Activated CD4-positive, alpha-beta T cell treated with anti-CD3 and anti-CD28 coated beads, Interleukin-2, amount 10 ng/mL, durations not matched to agents 7 days and 5 days (primary cell): Measurements from ENCODE around the gene CHST11. TPM values are rescaled to one million over a fixed set of nuclear protein-coding genes. Genes with fewer than 3 reads are reported as not detected.

Experiments
- CTCF ChIA-PET: fragments of 350-600 bp; sonication (Branson Sonifier 250); formaldehyde crosslinking; loops from one replicate; lab custom pipeline; 2021; ENCODE audit warnings: antibody characterized with exemption; lab: Charles Lee
- POLR2A ChIA-PET: fragments of 350-600 bp; sonication (Branson Sonifier 250); formaldehyde crosslinking; loops from one replicate; lab custom pipeline; 2021; ENCODE audit warnings: antibody characterized with exemption; lab: Charles Lee
- DNase-seq: peaks from one replicate; pipeline ENCODE4 v3.0.0-alpha.2; 2020
- H3K27ac Mint-ChIP-seq: one replicate; pipeline ENCODE4 v1.8.0; 2021; ENCODE audit warnings: mild to moderate bottlenecking, moderate library complexity, mixed read lengths
- H3K27me3 Mint-ChIP-seq: one replicate; pipeline ENCODE4 v1.8.0; 2021; ENCODE audit warnings: mixed read lengths
- H3K36me3 Mint-ChIP-seq: one replicate; pipeline ENCODE4 v1.8.0; 2021; ENCODE audit warnings: low read depth, mixed read lengths
- H3K4me1 Mint-ChIP-seq: one replicate; pipeline ENCODE4 v1.8.0; 2021; ENCODE audit warnings: mixed read lengths
- H3K4me3 Mint-ChIP-seq: one replicate; pipeline ENCODE4 v1.8.0; 2021; ENCODE audit warnings: mild to moderate bottlenecking, moderate library complexity, mixed read lengths
- H3K9me3 Mint-ChIP-seq: one replicate; pipeline ENCODE4 v1.8.0; 2021; ENCODE audit warnings: mixed read lengths
- total RNA-seq, 2 experiments: library from RNA; stranded (reverse); gene quantifications; one replicate each; pipeline ENCODE4 v1.2.3, GENCODE V29; 2021

Gene CHST11
- total RNA-seq, 2 experiments from 2014 or later: 56.4 to 56.6 TPM

DNA sequence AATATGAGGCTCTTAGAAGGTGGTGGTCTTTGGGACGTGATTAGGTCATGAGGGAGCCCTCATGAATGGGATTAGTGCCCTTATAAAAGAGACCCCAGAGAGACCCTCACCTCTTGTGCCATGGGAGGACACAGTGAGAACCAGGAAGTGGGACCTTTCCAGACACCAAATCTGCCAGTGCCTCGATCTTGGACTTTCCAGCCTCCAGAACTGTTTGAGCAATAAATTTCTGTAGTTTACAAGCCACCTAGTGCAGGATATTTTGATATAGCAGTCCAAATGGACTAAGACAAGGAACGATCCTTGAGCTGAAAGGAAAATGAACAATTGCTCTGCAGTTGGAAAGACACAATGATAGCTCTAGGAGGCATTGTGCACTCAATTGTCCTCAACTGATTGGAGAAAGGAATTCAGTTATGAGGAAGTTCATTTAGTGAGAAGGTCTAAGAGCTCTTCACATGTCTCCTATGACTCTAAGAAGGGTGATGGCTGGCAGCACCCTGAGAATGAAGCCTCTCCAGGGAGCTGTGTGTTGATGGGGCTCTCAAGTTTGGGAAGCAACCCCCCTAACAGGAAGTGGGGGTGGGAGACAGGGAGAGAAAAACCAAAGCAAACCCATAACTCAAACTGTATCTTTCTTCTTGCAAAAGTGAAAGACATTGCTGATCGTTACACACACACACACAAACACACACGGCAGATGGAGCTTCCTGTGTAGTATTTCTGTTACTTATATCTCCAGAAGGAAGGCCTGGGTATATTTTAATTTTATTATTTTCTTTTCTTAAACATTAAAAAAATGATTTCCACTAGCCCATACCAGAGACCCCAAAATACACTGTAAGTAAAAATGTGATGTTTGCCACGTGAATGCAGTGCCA lies 21.0 kb downstream of the CHST11 start:
- peak; percentile 17 for DNase-seq
- ChIA-PET CTCF (interaction anchor here (0.9 to 1.5 kb wide), 7 partner anchors 10 to 284 kb away, joined by 3 to 5 read pairs (median 4); no protein-coding TSS in a partner anchor), POLR2A (interaction anchor here (1.0 to 1.3 kb wide), 2 partner anchors 17 to 126 kb away, joined by 4 to 5 read pairs; no protein-coding TSS in a partner anchor)
- Mint-ChIP-seq H3K36me3 (peaks cover 48% of the 10 kb centered on the region), H3K27ac (peak overlapping the region; percentile 94), H3K4me3 (peak overlapping the region; percentile 74), H3K9me3 (no peaks in the 10 kb centered on the region), H3K4me1 (peaks cover 86% of the 10 kb centered on the region), H3K27me3 (no peaks in the 10 kb centered on the region)

- H3K36me3 Mint-ChIP-seq: peaks cover 56% of the 10 kb centered on the region
- H3K27me3 Mint-ChIP-seq: no peaks in the 10 kb centered on the region
- peak overlapping the region; percentile 74 for H3K4me3 Mint-ChIP-seq
- DNase-seq: peak; percentile 39
- H3K4me1 Mint-ChIP-seq: peaks cover 85% of the 10 kb centered on the region
- CTCF ChIA-PET: interaction anchor here (0.9 to 1.4 kb wide), 6 partner anchors 9 to 283 kb away, joined by 3 to 5 read pairs (median 4); no protein-coding TSS in a partner anchor
- POLR2A ChIA-PET: interaction anchor here (1.0 to 1.3 kb wide), 2 partner anchors 16 to 126 kb away, joined by 4 to 5 read pairs; no protein-coding TSS in a partner anchor
- peaks cover 1% of the 10 kb centered on the region for H3K9me3 Mint-ChIP-seq
- peak overlapping the region; percentile 94 for H3K27ac Mint-ChIP-seq
Measured at GRCh38 chr12:104478396-104479122, 21.8 kb downstream of the CHST11 start.

DNA sequence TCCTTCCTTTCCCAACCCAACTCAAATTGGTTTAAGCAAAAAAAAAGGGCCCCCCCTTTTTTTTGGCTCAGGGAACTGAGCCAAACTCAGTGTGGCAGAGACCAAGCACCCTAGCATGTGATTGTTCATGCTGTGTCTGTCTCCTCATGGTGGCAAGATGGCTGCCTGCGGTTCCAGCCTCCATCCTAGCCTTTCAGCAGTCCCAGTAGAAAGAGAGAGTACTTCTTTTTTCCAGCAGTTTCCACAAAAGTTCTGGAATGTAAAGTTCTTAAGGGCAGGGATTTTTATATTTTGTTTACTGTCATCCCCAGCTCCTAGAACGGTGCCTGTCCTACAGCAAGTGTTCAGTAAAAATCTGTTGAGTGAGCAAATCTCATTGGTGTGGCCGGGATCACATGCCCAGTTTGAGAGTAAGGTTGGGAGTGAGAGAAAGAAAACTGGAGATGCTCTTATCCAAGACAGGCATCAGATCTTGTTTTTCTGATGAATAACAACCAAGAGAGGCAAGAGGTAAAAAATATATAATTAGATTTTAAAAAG lies 22.4 kb downstream of the CHST11 start:
- Mint-ChIP-seq H3K27ac (peak overlapping the region; percentile 94), H3K4me1 (peaks cover 85% of the 10 kb centered on the region), H3K36me3 (peaks cover 58% of the 10 kb centered on the region), H3K9me3 (peaks cover 4% of the 10 kb centered on the region), H3K27me3 (no peaks in the 10 kb centered on the region), H3K4me3 (peak overlapping the region; percentile 74)
- ChIA-PET POLR2A (interaction anchor here (1.0 kb wide), 1 partner anchor 125 kb away, joined by 5 read pairs; no protein-coding TSS in a partner anchor), CTCF (interaction anchor here (1.3 kb wide), 1 partner anchor 93 kb away, joined by 3 read pairs; no protein-coding TSS in a partner anchor)
- DNase-seq: no peak

DNA sequence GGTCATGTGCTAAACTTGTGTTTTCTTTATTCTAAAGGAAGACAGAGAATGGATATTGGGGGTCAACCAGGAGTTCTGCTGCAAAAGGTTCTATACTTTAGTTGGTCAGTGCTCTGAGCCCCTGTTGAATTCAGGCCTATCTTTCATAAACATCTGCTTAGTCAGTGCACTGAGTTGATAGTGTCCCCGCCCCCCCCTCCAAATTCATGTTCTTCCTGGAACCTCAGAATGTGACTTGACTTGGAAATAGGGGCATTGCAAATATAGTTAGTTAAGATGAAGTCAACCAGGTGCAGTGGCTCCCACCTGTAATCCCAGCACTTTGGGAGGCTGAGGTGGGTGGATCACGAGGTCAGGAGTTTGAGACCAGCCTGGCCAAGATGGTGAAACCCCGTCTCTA lies 23.3 kb downstream of the CHST11 start:
- H3K9me3 Mint-ChIP-seq: peaks cover 4% of the 10 kb centered on the region
- H3K4me1 Mint-ChIP-seq: peaks cover 87% of the 10 kb centered on the region
- ChIA-PET POLR2A (no interaction called here), CTCF (no interaction called here)
- H3K4me3 Mint-ChIP-seq: no peak overlapping the region
- H3K27me3 Mint-ChIP-seq: no peaks in the 10 kb centered on the region
- DNase-seq: no peak
- H3K36me3 Mint-ChIP-seq: peaks cover 63% of the 10 kb centered on the region
- H3K27ac Mint-ChIP-seq: no peak overlapping the region

GRCh38 chr12:104480826-104481440 lies 24.2 kb downstream of the CHST11 start:
- Mint-ChIP-seq H3K4me3 (no peak overlapping the region), H3K9me3 (peaks cover 4% of the 10 kb centered on the region), H3K4me1 (peaks cover 92% of the 10 kb centered on the region), H3K27ac (no peak overlapping the region), H3K36me3 (peaks cover 63% of the 10 kb centered on the region), H3K27me3 (no peaks in the 10 kb centered on the region)
- CTCF ChIA-PET: interaction anchor here (0.6 kb wide), 1 partner anchor 39 kb away, joined by 3 read pairs; no protein-coding TSS in a partner anchor
- no peak for DNase-seq
- POLR2A ChIA-PET: no interaction called here

DNA sequence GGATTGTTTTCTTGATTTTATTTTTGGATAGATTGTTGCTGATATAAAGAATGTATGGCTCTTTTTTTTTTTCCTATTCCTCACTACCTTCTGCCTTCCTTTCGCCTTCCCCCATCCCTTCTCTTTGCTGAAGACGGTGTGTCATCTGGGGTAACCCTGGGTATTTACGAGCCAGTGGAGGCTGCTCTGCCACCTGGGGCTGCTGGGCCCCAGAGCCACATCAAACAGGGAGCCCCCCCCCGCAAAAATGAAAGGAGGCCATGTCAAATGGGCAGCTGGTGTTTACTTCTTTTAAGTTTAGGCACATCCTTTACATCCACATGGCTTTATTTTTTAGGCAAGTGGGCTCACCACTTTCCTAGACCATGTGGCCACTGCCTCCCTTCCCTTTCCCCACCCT lies 25.4 kb downstream of the CHST11 start:
- H3K9me3 Mint-ChIP-seq: peaks cover 4% of the 10 kb centered on the region
- CTCF ChIA-PET: interaction anchor here (0.6 to 1.6 kb wide), 2 partner anchors 10 to 16 kb away, joined by 3 to 4 read pairs; no protein-coding TSS in a partner anchor
- no peaks in the 10 kb centered on the region for H3K27me3 Mint-ChIP-seq
- peak overlapping the region; percentile 31 for H3K27ac Mint-ChIP-seq
- peaks cover 68% of the 10 kb centered on the region for H3K36me3 Mint-ChIP-seq
- no peak for DNase-seq
- H3K4me3 Mint-ChIP-seq: no peak overlapping the region
- POLR2A ChIA-PET: no interaction called here
- H3K4me1 Mint-ChIP-seq: peaks cover 96% of the 10 kb centered on the region

DNA sequence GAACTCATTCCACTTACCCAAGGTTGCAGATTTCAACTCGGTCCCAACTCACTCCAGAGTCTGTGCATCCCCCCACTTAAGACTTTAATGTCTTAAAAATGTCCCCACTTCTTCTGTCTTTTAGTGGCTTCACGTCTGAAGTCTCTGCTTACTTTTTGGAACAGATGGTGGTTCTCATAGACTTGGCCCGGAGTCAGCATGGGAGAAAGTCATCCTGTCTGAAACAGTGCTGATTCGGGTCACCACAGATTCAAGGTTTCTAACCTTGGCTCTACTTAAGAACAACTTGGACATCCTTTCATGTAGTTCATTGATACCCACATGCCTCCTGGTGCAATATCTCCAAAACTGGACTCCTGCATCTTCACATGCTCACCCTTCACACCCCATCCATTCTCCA lies 26.0 kb downstream of the CHST11 start:
- peaks cover 95% of the 10 kb centered on the region for H3K4me1 Mint-ChIP-seq
- peaks cover 4% of the 10 kb centered on the region for H3K9me3 Mint-ChIP-seq
- no peak for DNase-seq
- CTCF ChIA-PET: interaction anchor here (0.6 to 1.6 kb wide), 3 partner anchors 10 to 506 kb away, joined by 3 read pairs; no protein-coding TSS in a partner anchor
- no peaks in the 10 kb centered on the region for H3K27me3 Mint-ChIP-seq
- H3K36me3 Mint-ChIP-seq: peaks cover 70% of the 10 kb centered on the region
- no peak overlapping the region for H3K4me3 Mint-ChIP-seq
- POLR2A ChIA-PET: no interaction called here
- H3K27ac Mint-ChIP-seq: no peak overlapping the region

DNA sequence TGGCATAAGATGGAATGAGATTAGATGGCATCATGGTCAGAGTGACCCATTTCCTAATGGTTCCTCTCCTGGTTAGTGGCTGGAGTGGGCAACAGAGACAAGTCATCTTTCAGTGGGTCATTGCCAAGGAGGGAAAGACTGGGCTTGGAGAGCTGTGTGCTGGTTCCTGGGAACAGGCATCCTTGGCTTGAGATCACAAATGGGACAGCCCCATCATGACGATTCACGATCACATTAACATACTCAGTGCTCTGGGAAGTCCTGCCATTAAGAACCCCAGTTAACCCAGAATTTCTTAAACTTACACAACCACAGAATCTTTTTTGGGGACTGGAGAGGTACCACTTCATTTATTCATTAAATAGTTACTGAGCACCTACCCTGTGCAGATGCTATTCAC lies 27.3 kb downstream of the CHST11 start:
- H3K36me3 Mint-ChIP-seq: peaks cover 67% of the 10 kb centered on the region
- ChIA-PET CTCF (interaction anchor here (1.6 kb wide), 1 partner anchor 11 kb away, joined by 3 read pairs; no protein-coding TSS in a partner anchor), POLR2A (no interaction called here)
- H3K4me1 Mint-ChIP-seq: peaks cover 95% of the 10 kb centered on the region
- DNase-seq: no peak
- no peak overlapping the region for H3K4me3 Mint-ChIP-seq
- no peak overlapping the region for H3K27ac Mint-ChIP-seq
- peaks cover 4% of the 10 kb centered on the region for H3K9me3 Mint-ChIP-seq
- no peaks in the 10 kb centered on the region for H3K27me3 Mint-ChIP-seq

GRCh38 chr12:104485651-104486362 lies 29.1 kb downstream of the CHST11 start:
- peaks cover 64% of the 10 kb centered on the region for H3K36me3 Mint-ChIP-seq
- no peaks in the 10 kb centered on the region for H3K27me3 Mint-ChIP-seq
- H3K4me3 Mint-ChIP-seq: peak overlapping the region; percentile 49
- H3K9me3 Mint-ChIP-seq: peaks cover 4% of the 10 kb centered on the region
- peaks cover 94% of the 10 kb centered on the region for H3K4me1 Mint-ChIP-seq
- ChIA-PET POLR2A (no interaction called here), CTCF (interaction anchor here (0.9 to 1.5 kb wide), 4 partner anchors 14 to 104 kb away, joined by 3 to 5 read pairs (median 5); no protein-coding TSS in a partner anchor)
- peak overlapping the region; percentile 86 for H3K27ac Mint-ChIP-seq
- DNase-seq: peak; percentile 68

DNA sequence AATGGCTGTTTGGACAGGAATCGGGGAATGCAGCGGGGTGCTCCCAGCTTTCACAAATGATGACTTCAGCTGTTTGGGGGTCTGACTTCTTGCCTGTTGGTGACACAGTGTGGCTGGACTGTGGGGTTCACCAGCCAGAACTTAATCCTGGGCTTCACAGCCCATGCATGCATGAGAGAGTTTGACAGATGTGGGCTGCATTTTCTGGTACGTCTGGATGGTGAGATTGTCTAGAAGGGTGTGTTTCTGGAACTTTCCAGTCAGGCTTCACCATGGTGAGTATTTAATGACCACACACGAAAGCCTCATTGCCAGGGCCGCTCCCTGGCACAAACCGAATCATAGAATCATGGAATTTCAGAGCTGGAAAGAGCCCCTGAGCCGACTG lies 29.6 kb downstream of the CHST11 start:
- Mint-ChIP-seq H3K4me3 (no peak overlapping the region), H3K4me1 (peaks cover 93% of the 10 kb centered on the region), H3K27ac (peak overlapping the region; percentile 86), H3K36me3 (peaks cover 62% of the 10 kb centered on the region), H3K9me3 (peaks cover 4% of the 10 kb centered on the region), H3K27me3 (no peaks in the 10 kb centered on the region)
- no peak for DNase-seq
- ChIA-PET POLR2A (no interaction called here), CTCF (interaction anchor here (0.6 to 1.9 kb wide), 3 partner anchors 12 to 412 kb away, joined by 3 to 6 read pairs (median 6); no protein-coding TSS in a partner anchor)
